GM12872 (cell line): ENCODE measurements around the gene GPHN.

Source experiments
- CTCF ChIP-seq: IDR thresholded peaks from 3 replicates; pipeline ENCODE4 v1.5.1; 2011; ENCODE audit warnings: low read depth, mild to moderate bottlenecking, low read length, moderate library complexity; ENCODE audit not compliant: insufficient read depth

GPHN gene

GRCh38 chr14:66507722-66508546 is at the start of gene GPHN:
GPHN (plus strand) TSS chr14:66508147.
- TF ChIP-seq CTCF = no peak

GRCh38 chr14:66459603-66460002 is 48.3 kb upstream of the GPHN start:
- TF ChIP-seq CTCF = no peak

GRCh38 chr14:66464261-66464660 is 43.7 kb upstream of the GPHN start:
- TF ChIP-seq CTCF = no peak

GRCh38 chr14:66468778-66469367 is 39.1 kb upstream of the GPHN start:
- TF ChIP-seq CTCF = no peak

GRCh38 chr14:66471584-66471983 is 36.4 kb upstream of the GPHN start:
- no peak for TF ChIP-seq CTCF

GRCh38 chr14:66472251-66472650 is 35.7 kb upstream of the GPHN start:
- no peak for TF ChIP-seq CTCF

- no peak for TF ChIP-seq CTCF
Observed at GRCh38 chr14:66473223-66473622, 34.7 kb upstream of the GPHN start.
